Suprapubic skin (tissue), 4 donors: Measurements from ENCODE around the gene SLC12A1. TPM values are rescaled to one million over a fixed set of nuclear protein-coding genes. Genes with fewer than 3 reads are reported as not detected.

Source experiments
- DNase-seq, 2 donors: peaks; one replicate each; pipeline ENCODE4 v3.0.0-alpha.2; 2019; ENCODE audit warnings: low spot score in 2 of 2
- H3K27ac ChIP-seq: fragments of 200-600 bp; sonication (generic); one replicate; pipeline ENCODE4 v1.5.1; 2019
- H3K27me3 ChIP-seq: fragments of 200-600 bp; sonication (generic); one replicate; pipeline ENCODE4 v1.5.1; 2019
- H3K36me3 ChIP-seq: fragments of 200-600 bp; sonication (generic); one replicate; pipeline ENCODE4 v1.5.1; 2019
- H3K4me1 ChIP-seq: fragments of 200-600 bp; sonication (generic); one replicate; pipeline ENCODE4 v1.5.1; 2019
- H3K4me3 ChIP-seq: fragments of 200-600 bp; sonication (generic); one replicate; pipeline ENCODE4 v1.5.1; 2019; ENCODE audit warnings: mild to moderate bottlenecking
- H3K9me3 ChIP-seq: fragments of 200-600 bp; sonication (generic); one replicate; pipeline ENCODE4 v1.5.1; 2019
- CTCF ChIP-seq, 2 donors: fragments of 200-600 bp in 1 of 2; fragments of 450-650 bp in 1 of 2; sonication (generic) in 1 of 2; IDR thresholded peaks; one replicate each; pipeline ENCODE4 v1.5.1; 2016 to 2019; ENCODE audit warnings: antibody characterized with exemption in 2 of 2, mild to moderate bottlenecking in 1 of 2, moderate library complexity in 1 of 2
- EP300 ChIP-seq: sonication (generic); formaldehyde crosslinking; IDR thresholded peaks from one replicate; pipeline ENCODE4 v1.6.1; 2017; ENCODE audit warnings: antibody characterized with exemption
- POLR2A ChIP-seq, 2 donors: fragments of 450-650 bp; IDR thresholded peaks; one replicate each; pipeline ENCODE4 v1.6.1; 2017; ENCODE audit warnings: antibody characterized with exemption in 2 of 2, mild to moderate bottlenecking in 2 of 2, moderate library complexity in 2 of 2
- POLR2AphosphoS5 ChIP-seq, 3 donors: sonication (generic); formaldehyde crosslinking; IDR thresholded peaks; one replicate each; pipeline ENCODE4 v1.6.1; 2017; ENCODE audit warnings: antibody characterized with exemption in 3 of 3
- WGBS: methylation state at CpG from one replicate; pipeline ENCODE4 v1.1.5; 2018; 5-methylcytosine and 5-hydroxymethylcytosine counted together
- total RNA-seq, 4 donors: library from RNA; depleted of rRNA; stranded (reverse); fragments of >200 nt; gene quantifications; one replicate each; pipeline ENCODE4 v1.1.0, GENCODE V29; 2016

Gene SLC12A1
- total RNA-seq, 4 donors from 2014 or later, result not detected

GRCh38 chr15:48279608-48280007 lies 73.5 kb downstream of the SLC12A1 start:
- Histone ChIP-seq H3K4me1 (no peaks in the 10 kb centered on the region), H3K27me3 (peaks cover 3% of the 10 kb centered on the region)
- WGBS, result 75% methylated on average over 1 of the region's 1 CpG

GRCh38 chr15:48281674-48282073 lies 75.6 kb downstream of the SLC12A1 start:
- 83% methylated on average over 4 of the region's 4 CpGs for WGBS
- H3K27me3 ChIP-seq, result peaks cover 3% of the 10 kb centered on the region
- no peak overlapping the region for H3K27ac ChIP-seq
- no peak for DNase-seq
- TF ChIP-seq POLR2AphosphoS5 (IDR thresholded peaks at IDR 0.05) (no peak), POLR2A (IDR thresholded peaks at IDR 0.05) (no peak), EP300 (no peak), CTCF (IDR thresholded peaks at IDR 0.05) (no peak)
- no peak overlapping the region for H3K4me3 ChIP-seq
- no peaks in the 10 kb centered on the region for H3K36me3 ChIP-seq
- H3K4me1 ChIP-seq, result peaks cover 4% of the 10 kb centered on the region
- no peaks in the 10 kb centered on the region for H3K9me3 ChIP-seq

More at GRCh38 chr15:48279608-48280007, 73.5 kb downstream of the SLC12A1 start:
- no peak for TF ChIP-seq CTCF (IDR thresholded peaks at IDR 0.05)
- no peak for TF ChIP-seq POLR2AphosphoS5 (IDR thresholded peaks at IDR 0.05)
- TF ChIP-seq EP300, result no peak
- TF ChIP-seq POLR2A (IDR thresholded peaks at IDR 0.05), result no peak
- Histone ChIP-seq H3K36me3 (no peaks in the 10 kb centered on the region), H3K4me3 (no peak overlapping the region), H3K27ac (no peak overlapping the region), H3K9me3 (no peaks in the 10 kb centered on the region)
- DNase-seq, result no peak

- H3K9me3 ChIP-seq, result no peaks in the 10 kb centered on the region
- peaks cover 4% of the 10 kb centered on the region for H3K4me1 ChIP-seq
- 70% methylated on average over 4 of the region's 4 CpGs for WGBS
- TF ChIP-seq CTCF (IDR thresholded peaks at IDR 0.05) (no peak), POLR2AphosphoS5 (IDR thresholded peaks at IDR 0.05) (no peak), EP300 (no peak), POLR2A (IDR thresholded peaks at IDR 0.05) (no peak)
- H3K27me3 ChIP-seq, result peaks cover 3% of the 10 kb centered on the region
- no peak for DNase-seq
- no peaks in the 10 kb centered on the region for H3K36me3 ChIP-seq
- H3K4me3 ChIP-seq, result no peak overlapping the region
- no peak overlapping the region for H3K27ac ChIP-seq
Observed at GRCh38 chr15:48282216-48282615, 76.1 kb downstream of the SLC12A1 start.

- H3K27ac ChIP-seq, result no peak overlapping the region
- DNase-seq, result no peak
- no peaks in the 10 kb centered on the region for H3K9me3 ChIP-seq
- TF ChIP-seq POLR2AphosphoS5 (IDR thresholded peaks at IDR 0.05) (no peak), CTCF (IDR thresholded peaks at IDR 0.05) (no peak), POLR2A (IDR thresholded peaks at IDR 0.05) (no peak), EP300 (no peak)
- H3K4me3 ChIP-seq, result no peak overlapping the region
- H3K36me3 ChIP-seq, result no peaks in the 10 kb centered on the region
- peaks cover 4% of the 10 kb centered on the region for H3K4me1 ChIP-seq
- WGBS, result 63% methylated on average over 6 of the region's 6 CpGs
- peaks cover 3% of the 10 kb centered on the region for H3K27me3 ChIP-seq
Observed at GRCh38 chr15:48283396-48284145, 77.5 kb downstream of the SLC12A1 start.

- peaks cover 3% of the 10 kb centered on the region for H3K27me3 ChIP-seq
- H3K9me3 ChIP-seq, result no peaks in the 10 kb centered on the region
- 29% methylated on average over 14 of the region's 14 CpGs for WGBS
- peaks cover 4% of the 10 kb centered on the region for H3K4me1 ChIP-seq
- TF ChIP-seq POLR2A (IDR thresholded peaks at IDR 0.05), result no peak
- TF ChIP-seq CTCF (IDR thresholded peaks at IDR 0.05), result peak; percentile 34 to 58
- no peak overlapping the region for H3K27ac ChIP-seq
- no peak overlapping the region for H3K4me3 ChIP-seq
- H3K36me3 ChIP-seq, result no peaks in the 10 kb centered on the region
- no peak for DNase-seq
Observed at GRCh38 chr15:48285329-48286214, 79.5 kb downstream of the SLC12A1 start.
